Endothelial cell of umbilical vein (primary cell): ENCODE results near the gene ZNF618. TPM values are rescaled to one million over a fixed set of nuclear protein-coding genes. Genes with fewer than 3 reads are reported as not detected.

Experiments used
- BruUV-seq: library from RNA; stranded (reverse); fragments of 400-500 nt; replicated peaks from 2 replicates; lab custom pipeline; 2021; lab: Mats Ljungman, UMichigan
- CTCF ChIA-PET: fragments of 300-600, 350-600 bp; sonication (Branson Sonifier 250); formaldehyde crosslinking; loops from one replicate; lab custom pipeline; 2021; ENCODE audit warnings: antibody characterized with exemption, inconsistent platforms; lab: Charles Lee
- POLR2A ChIA-PET: fragments of 300-600, 350-600 bp; sonication (Branson Sonifier 250); formaldehyde crosslinking; loops from one replicate; lab custom pipeline; 2021; ENCODE audit warnings: antibody characterized with exemption, inconsistent platforms; lab: Charles Lee
- DNase-seq: peaks from one replicate; pipeline ENCODE4 v3.0.0-alpha.2; 2011; ENCODE audit warnings: low read depth, low spot score
- FAIRE-seq: peaks from 2 replicates; lab custom pipeline; 2011; peaks lifted over from hg19 to GRCh38; lab: Jason Lieb, UNC
- H2AFZ ChIP-seq: 2 replicates; pipeline ENCODE4 v1.6.0; 2012; ENCODE audit warnings: low read depth, low read length, control low read depth, inconsistent platforms
- H3K27ac ChIP-seq: 2 replicates; pipeline ENCODE4 v1.5.1; 2011; ENCODE audit warnings: low read depth, mild to moderate bottlenecking, control low read depth, low read length, moderate library complexity; ENCODE audit not compliant: insufficient read depth
- H3K27me3 ChIP-seq, 2 experiments: 2 replicates each; pipeline versions ENCODE4 v1.6.0 to v1.6.1; 2011; ENCODE audit warnings: low read length in 2 of 2, mixed read lengths in 1 of 2; ENCODE audit not compliant: control insufficient read depth in 2 of 2, insufficient read depth in 2 of 2
- H3K36me3 ChIP-seq, 2 experiments: 2 replicates in 1 of 2; 3 replicates in 1 of 2; pipeline ENCODE4 v1.5.1; 2011; ENCODE audit warnings: low read length in 2 of 2, mild to moderate bottlenecking in 1 of 2, moderate library complexity in 1 of 2; ENCODE audit not compliant: control insufficient read depth in 2 of 2, insufficient read depth in 2 of 2; ENCODE audit errors: extremely low read depth in 1 of 2
- H3K4me1 ChIP-seq: 3 replicates; pipeline ENCODE4 v1.5.1; 2011; ENCODE audit warnings: mild to moderate bottlenecking, low read length; ENCODE audit not compliant: control insufficient read depth, insufficient read depth; ENCODE audit errors: extremely low read depth
- H3K4me2 ChIP-seq: 2 replicates; pipeline ENCODE4 v1.6.1; 2011; ENCODE audit warnings: low read length, control low read depth, mixed read lengths; ENCODE audit not compliant: insufficient read depth
- H3K4me3 ChIP-seq, 3 experiments: fragments of 200-600 bp in 1 of 3; sonication (generic), shearing (Covaris generic) in 1 of 3; replicated peaks in 1 of 3; 2 replicates each; pipeline ENCODE4 v1.5.1; 2011 to 2016; ENCODE audit warnings: control low read depth in 3 of 3, low read length in 3 of 3, mild to moderate bottlenecking in 2 of 3, inconsistent platforms in 1 of 3, low read depth in 1 of 3, moderate library complexity in 1 of 3; ENCODE audit not compliant: insufficient read depth in 1 of 3
- H3K79me2 ChIP-seq: 2 replicates; pipeline ENCODE4 v1.6.0; 2012; ENCODE audit warnings: low read length, inconsistent platforms; ENCODE audit not compliant: control insufficient read depth, insufficient read depth
- H3K9ac ChIP-seq: replicated peaks from 2 replicates; pipeline ENCODE3; 2011; ENCODE audit warnings: low read length, control low read depth; ENCODE audit not compliant: insufficient read depth; ENCODE audit errors: extremely low read depth
- H3K9me1 ChIP-seq: replicated peaks from 3 replicates; pipeline ENCODE4 v1.6.0; 2011; ENCODE audit warnings: mild to moderate bottlenecking, low read length; ENCODE audit not compliant: control insufficient read depth, insufficient read depth; ENCODE audit errors: extremely low read depth
- H3K9me3 ChIP-seq: replicated peaks from 2 replicates; pipeline ENCODE4 v1.5.1; 2012; ENCODE audit warnings: low read length, inconsistent platforms; ENCODE audit not compliant: control insufficient read depth, insufficient read depth
- H4K20me1 ChIP-seq: replicated peaks from 2 replicates; pipeline ENCODE3; 2011; ENCODE audit warnings: mild to moderate bottlenecking, low read length; ENCODE audit not compliant: control insufficient read depth, insufficient read depth; ENCODE audit errors: extremely low read depth
- CTCF ChIP-seq, 2 donors: IDR thresholded peaks; 1 replicate in 1 of 2; 2 replicates in 1 of 2; pipeline ENCODE4 v1.5.1; 2011; ENCODE audit warnings: low read length in 2 of 2, mild to moderate bottlenecking in 2 of 2, moderate library complexity in 2 of 2, control low read depth in 1 of 2, inconsistent platforms in 1 of 2, low read depth in 1 of 2; ENCODE audit not compliant: insufficient read depth in 1 of 2; ENCODE audit errors: extremely low read depth in 1 of 2
- EZH2 ChIP-seq: IDR thresholded peaks from 2 replicates; pipeline ENCODE4 v1.6.1; 2012; ENCODE audit warnings: borderline replicate concordance, low read depth, mild to moderate bottlenecking, moderate library complexity, low read length, inconsistent platforms; ENCODE audit not compliant: severe bottlenecking
- FOS ChIP-seq: IDR thresholded peaks from 2 replicates; pipeline ENCODE4 v1.6.1; 2011; ENCODE audit warnings: mild to moderate bottlenecking, low read length, moderate library complexity, borderline replicate concordance; ENCODE audit not compliant: insufficient read depth
- GATA2 ChIP-seq: IDR thresholded peaks from 2 replicates; pipeline ENCODE4 v1.7.0; 2011; ENCODE audit warnings: low read depth, mild to moderate bottlenecking, moderate library complexity, mixed read lengths, low read length; ENCODE audit not compliant: insufficient read length, insufficient read depth
- JUN ChIP-seq: IDR thresholded peaks from 2 replicates; pipeline ENCODE4 v1.6.1; 2011; ENCODE audit warnings: borderline replicate concordance, low read depth; ENCODE audit not compliant: insufficient read length, insufficient read depth
- MAX ChIP-seq: IDR thresholded peaks from 2 replicates; pipeline ENCODE4 v1.6.1; 2011; ENCODE audit not compliant: insufficient read depth, insufficient read length
- MYC ChIP-seq: IDR thresholded peaks from one replicate; pipeline ENCODE4 v1.6.1; 2011; ENCODE audit warnings: mild to moderate bottlenecking, low read depth, low read length
- POLR2A ChIP-seq: IDR thresholded peaks from 2 replicates; pipeline ENCODE4 v1.6.1; 2012; ENCODE audit warnings: low read depth, mild to moderate bottlenecking, control low read depth, low read length
- POLR2AphosphoS5 ChIP-seq: IDR thresholded peaks from 2 replicates; pipeline ENCODE4 v1.6.1; 2012; ENCODE audit warnings: low read depth, mild to moderate bottlenecking, control low read depth, low read length, moderate library complexity; ENCODE audit not compliant: insufficient read depth
- dilution Hi-C: fragments of 300-500 bp; cut with MboI; formaldehyde crosslinking; loops from one replicate; pipeline ENCODE4 v1.15.0; 2019; ENCODE audit warnings: low sequenced_read_pairs; ENCODE audit not compliant: extremely low pct_ligation_motif_present
- intact Hi-C: fragments of 100-400 bp; cut with micrococcal nuclease; formaldehyde crosslinking; loops from one replicate; pipeline ENCODE4 v1.10.0; 2022
- polyA plus RNA-seq, 4 experiments: library from polyadenylated mRNA; depleted of rRNA in 3 of 4; stranded (reverse) in 3 of 4; unstranded in 1 of 4; fragments of >200 nt; gene quantifications; 2 replicates each; pipeline versions ENCODE4 v1.2.1 to v1.2.3, GENCODE V29; 2011 to 2012; ENCODE audit warnings: missing spikeins in 1 of 4
- total RNA-seq: library from RNA; stranded (reverse); gene quantifications from 2 replicates; pipeline ENCODE4 v1.2.3, GENCODE V29; 2021

ZNF618 gene
- total and polyA plus RNA-seq, 2 donors (not counting 3 experiments of a cell fraction or from before 2014, with no cell fraction given) = 22.6 to 80.3 TPM

- CTCF ChIA-PET = no interaction called here
- Histone ChIP-seq H3K9ac (no peak overlapping the region), H4K20me1 (no peaks in the 10 kb centered on the region), H3K4me3 (no peak overlapping the region), H2AFZ (no peak overlapping the region), H3K9me1 (no peaks in the 10 kb centered on the region), H3K27me3 (no peaks in the 10 kb centered on the region), H3K36me3 (peaks cover 0 to 36% of the 10 kb centered on the region in 2 experiments), H3K27ac (no peak overlapping the region), H3K79me2 (peaks cover 40% of the 10 kb centered on the region), H3K4me2 (no peak overlapping the region), H3K4me1 (peaks cover 28% of the 10 kb centered on the region), H3K9me3 (no peaks in the 10 kb centered on the region)
- intact Hi-C loops = no loop called here
- POLR2A ChIA-PET = no interaction called here
- FAIRE-seq = no peak
- dilution Hi-C loops = no loop called here
- TF ChIP-seq JUN = no peak
- no peak for TF ChIP-seq MYC
- TF ChIP-seq EZH2 = no peak
- TF ChIP-seq POLR2AphosphoS5 = no peak
- TF ChIP-seq FOS = no peak
- TF ChIP-seq MAX = no peak
- TF ChIP-seq POLR2A = no peak
- no peak for TF ChIP-seq GATA2
- no peak for TF ChIP-seq CTCF (IDR thresholded peaks at IDR 0.05; ENCODE audit: extremely low read depth in 1 of 2, insufficient read depth in 1 of 2, low read depth in 1 of 2, low read length in 2 of 2)
- no TSS peak for BruUV-seq
- no peak for DNase-seq
Observed at GRCh38 chr9:113987526-113987925, 111.4 kb downstream of the ZNF618 start.
